SK-N-SH (cell line): ENCODE measurements around the gene GRIN2C. TPM values are rescaled to one million over a fixed set of nuclear protein-coding genes. Genes with fewer than 3 reads are reported as not detected.

Source experiments
- CTCF ChIA-PET: fragments of 300-600, 350-600 bp; formaldehyde crosslinking; extraction: SDS; loops from one replicate; lab custom pipeline; 2021; lab: Yijun Ruan, JAX
- POLR2A ChIA-PET: fragments of 350-600 bp; sonication (Branson Sonifier 250); formaldehyde crosslinking; extraction: SDS; loops from one replicate; lab custom pipeline; 2020; ENCODE audit warnings: antibody characterized with exemption, inconsistent platforms; lab: Yijun Ruan, JAX
- DNase-seq: peaks from one replicate; pipeline ENCODE4 v3.0.0; 2012
- H2AFZ ChIP-seq: fragments of 200-600 bp; sonication (generic); 2 replicates; pipeline ENCODE4 v1.8.1; 2016; ENCODE audit warnings: antibody characterized with exemption, mild to moderate bottlenecking, low read depth
- H3F3A ChIP-seq: fragments of 200-600 bp; sonication (generic); replicated peaks from 2 replicates; pipeline ENCODE3; 2016; ENCODE audit warnings: antibody characterized with exemption, mild to moderate bottlenecking; ENCODE audit not compliant: insufficient read depth
- H3K27ac ChIP-seq, 2 experiments: fragments of 200-500 bp in 1 of 2; fragments of 200-600 bp in 1 of 2; sonication (Bioruptor generic) in 1 of 2; sonication (generic), shearing (Covaris generic) in 1 of 2; 2 replicates each; pipeline versions ENCODE4 v1.5.1 to v1.6.1; 2014 to 2016; ENCODE audit warnings: low read depth in 2 of 2, inconsistent platforms in 1 of 2, low read length in 1 of 2, mild to moderate bottlenecking in 1 of 2, mixed read lengths in 1 of 2
- H3K27me3 ChIP-seq: fragments of 200-600 bp; sonication (generic), shearing (Covaris generic); 2 replicates; pipeline ENCODE4 v1.6.1; 2016; ENCODE audit warnings: mixed run types; ENCODE audit not compliant: insufficient read depth
- H3K36me3 ChIP-seq, 2 experiments: fragments of 200-500 bp in 1 of 2; fragments of 200-600 bp in 1 of 2; sonication (Bioruptor generic) in 1 of 2; sonication (generic) in 1 of 2; replicated peaks in 1 of 2; 2 replicates each; pipeline versions ENCODE3 to v1.5.1; 2014 to 2016; ENCODE audit warnings: low read length in 1 of 2, mild to moderate bottlenecking in 1 of 2; ENCODE audit not compliant: insufficient read depth in 2 of 2, control insufficient read depth in 1 of 2
- H3K4me1 ChIP-seq, 2 experiments: fragments of 200-500 bp in 1 of 2; fragments of 200-600 bp in 1 of 2; sonication (Bioruptor generic) in 1 of 2; sonication (generic), shearing (Covaris generic) in 1 of 2; 2 replicates each; pipeline versions ENCODE4 v1.5.1 to v1.6.1; 2014 to 2016; ENCODE audit warnings: low read depth in 1 of 2, low read length in 1 of 2, mixed run types in 1 of 2; ENCODE audit not compliant: insufficient read depth in 2 of 2, control insufficient read depth in 1 of 2
- H3K4me2 ChIP-seq: fragments of 200-600 bp; sonication (generic), shearing (Covaris generic); 2 replicates; pipeline ENCODE4 v1.6.1; 2017; ENCODE audit warnings: mixed run types
- H3K4me3 ChIP-seq, 2 experiments: fragments of 200-500 bp in 1 of 2; fragments of 200-600 bp in 1 of 2; sonication (Bioruptor generic) in 1 of 2; sonication (generic), shearing (Covaris generic) in 1 of 2; 2 replicates each; pipeline versions ENCODE4 v1.5.1 to v1.8.1; 2014 to 2016; ENCODE audit warnings: low read depth in 2 of 2, inconsistent platforms in 1 of 2, low read length in 1 of 2, mild to moderate bottlenecking in 1 of 2, mixed read lengths in 1 of 2, moderate library complexity in 1 of 2
- H3K79me2 ChIP-seq: fragments of 200-600 bp; sonication (generic); 2 replicates; pipeline ENCODE4 v1.8.1; 2017; ENCODE audit warnings: mild to moderate bottlenecking; ENCODE audit not compliant: insufficient read depth
- H3K9ac ChIP-seq: fragments of 200-600 bp; sonication (generic); 2 replicates; pipeline ENCODE4 v1.6.1; 2017; ENCODE audit warnings: mixed run types
- H3K9me2 ChIP-seq: fragments of 200-600 bp; sonication (generic); 2 replicates; pipeline ENCODE4 v1.6.1; 2017; ENCODE audit warnings: mixed run types
- H3K9me3 ChIP-seq: fragments of 200-600 bp; sonication (generic); 2 replicates; pipeline ENCODE4 v1.6.1; 2017; ENCODE audit warnings: mixed run types, mild to moderate bottlenecking, moderate library complexity
- H4K20me1 ChIP-seq: fragments of 200-600 bp; sonication (generic); 2 replicates; pipeline ENCODE4 v1.6.1; 2017; ENCODE audit warnings: mild to moderate bottlenecking, mixed run types; ENCODE audit not compliant: insufficient read depth
- CHD2 ChIP-seq: fragments of 150-350 bp; IDR thresholded peaks from 2 replicates; pipeline ENCODE4 v1.6.1; 2018; ENCODE audit warnings: low read length; ENCODE audit not compliant: partially characterized antibody
- CTCF ChIP-seq: fragments of 200-600 bp; sonication (generic); IDR thresholded peaks from 2 replicates; pipeline ENCODE4 v1.6.1; 2017; ENCODE audit warnings: antibody characterized with exemption, mild to moderate bottlenecking, moderate library complexity
- EP300 ChIP-seq, 2 experiments: IDR thresholded peaks; 2 replicates each; pipeline versions ENCODE4 v1.4.0 to v1.6.1; 2012; ENCODE audit warnings: borderline replicate concordance in 1 of 2, low read depth in 1 of 2, low read length in 1 of 2
- FOXM1 ChIP-seq: IDR thresholded peaks from 2 replicates; pipeline ENCODE4 v1.4.0; 2012; ENCODE audit warnings: low read depth, mild to moderate bottlenecking
- GABPA ChIP-seq: IDR thresholded peaks from 2 replicates; pipeline ENCODE4 v1.4.0; 2012; ENCODE audit warnings: low read depth, mild to moderate bottlenecking
- GATA2 ChIP-seq: sonication (generic); formaldehyde crosslinking; IDR thresholded peaks from 2 replicates; pipeline ENCODE4 v1.5.0; 2020; ENCODE audit warnings: mild to moderate bottlenecking, missing genetic modification reagents
- JUND ChIP-seq: IDR thresholded peaks from 2 replicates; pipeline ENCODE4 v1.4.0; 2012
- MEF2A ChIP-seq: IDR thresholded peaks from 2 replicates; pipeline ENCODE4 v1.4.0; 2012; ENCODE audit warnings: low read depth, borderline replicate concordance
- MXI1 ChIP-seq: IDR thresholded peaks from 2 replicates; pipeline ENCODE4 v1.6.1; 2012; ENCODE audit warnings: mild to moderate bottlenecking, low read depth, low read length, improper control_type of control experiment
- NRF1 ChIP-seq: IDR thresholded peaks from 2 replicates; pipeline ENCODE4 v1.6.1; 2012; ENCODE audit warnings: low read depth, mild to moderate bottlenecking, low read length
- RFX5 ChIP-seq: IDR thresholded peaks from 2 replicates; pipeline ENCODE4 v1.6.1; 2012; ENCODE audit warnings: mild to moderate bottlenecking, improper control_type of control experiment, low read length
- SMC3 ChIP-seq: IDR thresholded peaks from 2 replicates; pipeline ENCODE4 v1.6.1; 2012; ENCODE audit warnings: low read depth, low read length, improper control_type of control experiment
- USF1 ChIP-seq: IDR thresholded peaks from 2 replicates; pipeline ENCODE4 v1.4.0; 2012; ENCODE audit warnings: low read depth, borderline replicate concordance
- YY1 ChIP-seq: IDR thresholded peaks from 2 replicates; pipeline ENCODE4 v1.4.0; 2012; ENCODE audit warnings: low read depth, mild to moderate bottlenecking
- ZBTB33 ChIP-seq: IDR thresholded peaks from 2 replicates; pipeline ENCODE4 v1.4.0; 2012; ENCODE audit warnings: low read depth, borderline replicate concordance
- WGBS: methylation state at CpG from one replicate; pipeline ENCODE4 v1.1.6; 2017; ENCODE audit warnings: low lambda C conversion rate; 5-methylcytosine and 5-hydroxymethylcytosine counted together
- polyA plus RNA-seq, 3 experiments: library from polyadenylated mRNA; depleted of rRNA; stranded (reverse); fragments of >200 nt; gene quantifications; 2 replicates each; pipeline ENCODE4 v1.2.3, GENCODE V29; 2012
- TF ChIP-seq, protein P1 (sequence below): IDR thresholded peaks from 2 replicates; pipeline ENCODE4 v1.6.1; 2012; ENCODE audit warnings: mild to moderate bottlenecking, low read depth, low read length, moderate library complexity
- TF ChIP-seq, protein P2 (sequence below): IDR thresholded peaks from 2 replicates; pipeline ENCODE4; 2012

Gene GRIN2C
- polyA plus RNA-seq, 1 of the 3 experiments (the other 2 are of a cell fraction) = 0.39 TPM

DNA sequence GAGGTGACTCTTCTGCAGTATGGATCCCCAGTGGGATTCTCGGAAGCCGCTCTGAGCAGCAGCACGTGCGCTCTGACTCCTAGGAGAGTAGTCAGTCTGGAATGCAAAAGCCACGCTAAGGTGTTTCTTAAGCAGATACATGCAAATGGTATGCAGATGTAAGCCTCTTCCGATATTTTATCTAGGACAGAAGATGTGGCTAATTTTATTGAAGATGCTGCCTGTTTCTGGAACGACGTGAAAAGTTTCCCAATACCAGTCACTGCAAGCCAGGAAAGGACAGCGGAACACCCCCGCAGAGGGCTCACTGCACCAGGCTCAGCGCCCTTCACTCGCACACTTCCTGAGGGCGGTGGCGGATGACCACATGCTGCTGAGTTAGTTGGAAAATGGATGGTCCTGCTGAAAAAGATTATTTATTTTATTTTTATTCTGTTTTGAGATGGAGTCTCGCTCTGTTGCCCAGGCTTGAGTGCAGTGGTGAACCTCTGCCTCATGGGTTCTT is 23.6 kb upstream of the GRIN2C start (continued):
- TF ChIP-seq CHD2 = no peak
- no peak for TF ChIP-seq GABPA

- Histone ChIP-seq H3K9me2 (no peaks in the 10 kb centered on the region), H2AFZ (no peak overlapping the region), H3K79me2 (no peaks in the 10 kb centered on the region), H3K4me3 (no peak overlapping the region), H3K4me2 (no peak overlapping the region)
- WGBS = 48% methylated on average over 20 of the region's 20 CpGs
- TF ChIP-seq EP300 (IDR thresholded peaks at IDR 0.05; ENCODE audit: borderline replicate concordance in 1 of 2, low read depth in 1 of 2, low read length in 1 of 2) (no peak), JUND (no peak), NRF1 (no peak), ZBTB33 (no peak), FOXM1 (no peak), CTCF (no peak), GATA2 (no peak), YY1 (no peak), RFX5 (no peak), USF1 (no peak), SMC3 (no peak), MEF2A (no peak), MXI1 (no peak)
- TF ChIP-seq, protein P1, sequence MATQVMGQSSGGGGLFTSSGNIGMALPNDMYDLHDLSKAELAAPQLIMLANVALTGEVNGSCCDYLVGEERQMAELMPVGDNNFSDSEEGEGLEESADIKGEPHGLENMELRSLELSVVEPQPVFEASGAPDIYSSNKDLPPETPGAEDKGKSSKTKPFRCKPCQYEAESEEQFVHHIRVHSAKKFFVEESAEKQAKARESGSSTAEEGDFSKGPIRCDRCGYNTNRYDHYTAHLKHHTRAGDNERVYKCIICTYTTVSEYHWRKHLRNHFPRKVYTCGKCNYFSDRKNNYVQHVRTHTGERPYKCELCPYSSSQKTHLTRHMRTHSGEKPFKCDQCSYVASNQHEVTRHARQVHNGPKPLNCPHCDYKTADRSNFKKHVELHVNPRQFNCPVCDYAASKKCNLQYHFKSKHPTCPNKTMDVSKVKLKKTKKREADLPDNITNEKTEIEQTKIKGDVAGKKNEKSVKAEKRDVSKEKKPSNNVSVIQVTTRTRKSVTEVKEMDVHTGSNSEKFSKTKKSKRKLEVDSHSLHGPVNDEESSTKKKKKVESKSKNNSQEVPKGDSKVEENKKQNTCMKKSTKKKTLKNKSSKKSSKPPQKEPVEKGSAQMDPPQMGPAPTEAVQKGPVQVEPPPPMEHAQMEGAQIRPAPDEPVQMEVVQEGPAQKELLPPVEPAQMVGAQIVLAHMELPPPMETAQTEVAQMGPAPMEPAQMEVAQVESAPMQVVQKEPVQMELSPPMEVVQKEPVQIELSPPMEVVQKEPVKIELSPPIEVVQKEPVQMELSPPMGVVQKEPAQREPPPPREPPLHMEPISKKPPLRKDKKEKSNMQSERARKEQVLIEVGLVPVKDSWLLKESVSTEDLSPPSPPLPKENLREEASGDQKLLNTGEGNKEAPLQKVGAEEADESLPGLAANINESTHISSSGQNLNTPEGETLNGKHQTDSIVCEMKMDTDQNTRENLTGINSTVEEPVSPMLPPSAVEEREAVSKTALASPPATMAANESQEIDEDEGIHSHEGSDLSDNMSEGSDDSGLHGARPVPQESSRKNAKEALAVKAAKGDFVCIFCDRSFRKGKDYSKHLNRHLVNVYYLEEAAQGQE = no peak
- TF ChIP-seq, protein P2, sequence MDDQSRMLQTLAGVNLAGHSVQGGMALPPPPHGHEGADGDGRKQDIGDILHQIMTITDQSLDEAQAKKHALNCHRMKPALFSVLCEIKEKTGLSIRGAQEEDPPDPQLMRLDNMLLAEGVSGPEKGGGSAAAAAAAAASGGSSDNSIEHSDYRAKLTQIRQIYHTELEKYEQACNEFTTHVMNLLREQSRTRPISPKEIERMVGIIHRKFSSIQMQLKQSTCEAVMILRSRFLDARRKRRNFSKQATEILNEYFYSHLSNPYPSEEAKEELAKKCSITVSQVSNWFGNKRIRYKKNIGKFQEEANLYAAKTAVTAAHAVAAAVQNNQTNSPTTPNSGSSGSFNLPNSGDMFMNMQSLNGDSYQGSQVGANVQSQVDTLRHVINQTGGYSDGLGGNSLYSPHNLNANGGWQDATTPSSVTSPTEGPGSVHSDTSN = no peak
- TF ChIP-seq, all 33 proteins: peak for 0
- Histone ChIP-seq H3K4me1 (no peaks in the 10 kb centered on the region), H3K27ac (no peak overlapping the region), H3K9ac (no peak overlapping the region), H3K9me3 (no peaks in the 10 kb centered on the region), H3K27me3 (peaks cover 26% of the 10 kb centered on the region; the same call in 1 of the 2 replicates), H4K20me1 (no peaks in the 10 kb centered on the region), H3K36me3 (no peaks in the 10 kb centered on the region), H3F3A (no peaks in the 10 kb centered on the region)
- CTCF ChIA-PET = interaction anchor here (47.7 kb wide), 1 partner anchor 65 kb away, joined by 3869 read pairs; the partner anchor contains the start of genes GRIN2C and NAT9
- POLR2A ChIA-PET = no interaction called here
- DNase-seq = no peak
Measured at GRCh38 chr17:74882517-74883240, 23.0 kb upstream of the GRIN2C start.
